Measurements from ENCODE around the gene SNRPB.

The SNRPB gene

DNA sequence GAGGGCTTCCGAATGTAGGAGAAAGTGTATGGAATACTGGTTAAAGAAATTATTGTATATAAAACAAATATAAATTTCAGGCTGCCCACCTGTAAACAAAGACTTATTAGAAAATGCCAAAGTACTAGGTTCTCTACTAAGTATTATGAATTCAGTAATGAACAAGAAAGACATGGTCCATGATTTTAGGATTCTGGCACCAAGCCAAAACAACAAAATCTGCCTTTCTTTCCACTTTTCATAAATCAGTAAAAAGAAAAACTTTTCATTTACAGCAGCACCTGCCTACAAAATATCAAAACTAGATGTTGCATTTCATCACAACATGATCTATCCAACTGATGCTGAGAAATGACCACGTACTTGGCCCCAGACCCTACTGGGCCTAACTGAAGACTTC is 14.5 kb upstream of the SNRPB start:
- DNase-seq (ENCODE audit: extremely low read depth, low read depth): no peak

DNA sequence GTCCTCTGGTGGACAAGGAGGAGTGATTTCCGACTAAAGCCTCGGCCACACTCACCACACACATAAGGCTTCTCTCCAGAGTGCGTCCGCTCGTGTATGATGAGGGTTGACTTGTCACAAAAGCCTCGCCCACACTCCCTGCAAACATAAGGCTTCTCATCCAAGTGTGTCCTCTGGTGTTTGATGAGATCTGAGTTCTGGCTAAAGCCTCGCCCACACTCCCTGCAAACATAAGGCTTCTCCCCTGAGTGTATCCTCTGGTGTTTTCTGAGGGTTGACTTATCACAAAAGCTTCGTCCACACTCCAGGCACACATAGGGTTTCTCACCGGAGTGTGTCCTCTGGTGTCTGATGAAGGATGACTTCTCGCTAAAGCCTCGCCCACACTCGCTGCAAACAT is 12.9 kb upstream of the SNRPB start:
- DNase-seq (ENCODE audit: extremely low read depth, low read depth): no peak
- TF ChIP-seq, protein P1, sequence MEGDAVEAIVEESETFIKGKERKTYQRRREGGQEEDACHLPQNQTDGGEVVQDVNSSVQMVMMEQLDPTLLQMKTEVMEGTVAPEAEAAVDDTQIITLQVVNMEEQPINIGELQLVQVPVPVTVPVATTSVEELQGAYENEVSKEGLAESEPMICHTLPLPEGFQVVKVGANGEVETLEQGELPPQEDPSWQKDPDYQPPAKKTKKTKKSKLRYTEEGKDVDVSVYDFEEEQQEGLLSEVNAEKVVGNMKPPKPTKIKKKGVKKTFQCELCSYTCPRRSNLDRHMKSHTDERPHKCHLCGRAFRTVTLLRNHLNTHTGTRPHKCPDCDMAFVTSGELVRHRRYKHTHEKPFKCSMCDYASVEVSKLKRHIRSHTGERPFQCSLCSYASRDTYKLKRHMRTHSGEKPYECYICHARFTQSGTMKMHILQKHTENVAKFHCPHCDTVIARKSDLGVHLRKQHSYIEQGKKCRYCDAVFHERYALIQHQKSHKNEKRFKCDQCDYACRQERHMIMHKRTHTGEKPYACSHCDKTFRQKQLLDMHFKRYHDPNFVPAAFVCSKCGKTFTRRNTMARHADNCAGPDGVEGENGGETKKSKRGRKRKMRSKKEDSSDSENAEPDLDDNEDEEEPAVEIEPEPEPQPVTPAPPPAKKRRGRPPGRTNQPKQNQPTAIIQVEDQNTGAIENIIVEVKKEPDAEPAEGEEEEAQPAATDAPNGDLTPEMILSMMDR (IDR thresholded peaks at IDR 0.05; ENCODE audit: low read depth, low read length): no peak

More for the DNA sequence above, 14.5 kb upstream of the SNRPB start:
- TF ChIP-seq, protein P1 (IDR thresholded peaks at IDR 0.05; ENCODE audit: low read depth, low read length): no peak

DNA sequence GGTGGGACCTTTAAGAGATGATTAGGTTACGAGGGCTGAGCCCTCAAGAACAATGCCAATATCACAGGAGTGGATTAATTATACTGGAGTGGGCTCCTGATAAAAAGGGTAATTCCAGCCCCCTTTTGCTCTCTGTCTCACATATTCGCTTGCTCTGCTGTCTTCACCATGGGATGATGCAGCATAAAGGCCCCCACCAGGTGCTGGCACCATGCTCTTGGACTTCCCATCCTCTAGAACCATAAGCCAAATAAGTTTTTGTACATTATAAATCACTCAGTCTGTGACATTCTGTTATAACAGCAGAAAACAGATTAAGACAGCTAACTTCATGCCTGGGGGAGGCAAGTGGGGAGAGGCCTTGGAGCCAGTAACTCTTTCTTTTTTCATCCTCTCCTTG is 9.8 kb upstream of the SNRPB start:
- TF ChIP-seq, protein P1 (IDR thresholded peaks at IDR 0.05; ENCODE audit: low read depth, low read length): no peak

DNA sequence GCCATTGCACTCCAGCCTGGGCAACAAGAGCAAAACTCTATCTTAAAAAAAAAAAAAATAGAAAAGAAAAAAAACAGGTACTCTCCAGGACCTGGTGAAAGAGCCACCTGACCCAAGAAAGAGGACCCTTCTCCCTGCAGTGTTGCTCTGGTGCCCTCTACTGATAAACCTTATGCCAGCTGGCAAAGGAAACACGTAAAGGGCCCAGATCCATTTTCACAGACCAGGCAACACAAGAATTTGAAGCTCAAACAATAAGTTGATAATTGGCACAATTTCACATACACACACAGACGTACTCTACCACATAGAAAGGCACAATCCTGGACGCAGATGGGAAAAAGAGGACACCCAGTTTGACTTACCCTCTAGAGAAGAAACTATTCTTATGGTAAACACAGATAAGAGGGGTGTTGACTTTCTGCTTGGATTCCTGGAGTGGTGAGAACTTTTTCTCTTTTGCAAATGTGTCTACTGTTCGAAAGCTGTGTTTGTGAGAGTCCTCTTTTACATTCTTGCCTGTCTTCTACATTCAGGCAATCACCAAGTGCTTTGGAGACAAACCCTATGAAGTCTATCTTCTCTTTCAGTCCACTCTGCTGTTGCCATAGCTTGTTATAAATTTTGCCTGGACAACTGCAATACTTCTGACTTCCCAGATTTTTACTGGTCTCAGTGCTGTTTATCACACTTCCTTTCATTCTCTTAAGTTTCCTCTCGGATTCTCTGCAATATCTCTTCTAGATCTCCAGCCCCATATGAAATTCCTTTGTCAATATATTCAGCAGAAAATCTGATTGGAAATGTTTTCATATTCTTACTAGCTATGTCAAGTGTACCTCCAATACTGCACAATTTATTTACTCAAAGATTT is 6.4 kb upstream of the SNRPB start:
- no peak for DNase-seq (ENCODE audit: extremely low read depth, low read depth)
- TF ChIP-seq, protein P1 (IDR thresholded peaks at IDR 0.05; ENCODE audit: low read depth, low read length): no peak

More for the DNA sequence above, 9.8 kb upstream of the SNRPB start:
- no peak for DNase-seq (ENCODE audit: extremely low read depth, low read depth)

DNA sequence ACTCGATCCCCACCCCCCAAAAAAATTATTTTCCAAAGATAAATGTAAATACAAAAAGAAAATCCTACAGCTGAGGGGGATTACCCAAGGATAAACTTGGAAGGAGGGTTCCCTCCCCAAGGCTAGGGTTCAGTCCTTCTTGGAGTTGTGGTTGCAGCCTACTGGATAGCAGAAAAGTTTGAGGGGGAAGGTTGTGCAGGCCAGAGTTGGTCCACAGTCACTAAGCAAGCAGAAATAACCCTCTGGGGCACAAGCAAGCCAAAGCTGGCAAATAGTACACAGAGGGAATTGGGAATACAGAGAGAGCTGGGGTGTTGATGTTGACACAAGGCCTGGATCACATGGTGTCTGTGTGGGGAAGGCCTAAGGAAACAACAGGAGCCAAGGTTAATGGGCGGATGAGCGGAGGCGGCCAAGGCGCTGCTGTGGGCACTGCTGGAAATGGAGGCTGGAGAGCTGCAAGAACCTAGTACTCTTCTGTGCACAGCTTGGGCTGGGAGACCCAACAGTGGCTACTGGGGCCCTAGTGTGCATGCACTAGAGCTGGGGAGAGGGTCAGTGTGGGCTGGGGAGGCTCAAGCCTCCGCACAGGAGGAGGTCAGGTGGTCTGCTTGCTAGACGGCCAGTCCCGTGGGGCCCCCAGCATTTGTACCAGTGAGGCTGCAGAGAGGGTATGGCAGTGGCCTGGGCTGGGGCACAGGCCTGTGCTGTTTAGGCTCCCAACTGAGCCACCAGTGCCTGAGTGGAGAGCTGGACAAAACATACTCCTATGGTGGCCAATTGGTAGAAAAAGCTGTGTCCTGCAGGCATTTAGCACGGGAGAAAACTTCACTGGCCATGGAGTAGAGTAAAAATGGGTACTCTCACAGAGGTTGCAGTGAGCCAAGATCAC is 5.5 kb upstream of the SNRPB start:
- DNase-seq (ENCODE audit: extremely low read depth, low read depth): no peak
- TF ChIP-seq, protein P1 (IDR thresholded peaks at IDR 0.05; ENCODE audit: low read depth, low read length): no peak

DNA sequence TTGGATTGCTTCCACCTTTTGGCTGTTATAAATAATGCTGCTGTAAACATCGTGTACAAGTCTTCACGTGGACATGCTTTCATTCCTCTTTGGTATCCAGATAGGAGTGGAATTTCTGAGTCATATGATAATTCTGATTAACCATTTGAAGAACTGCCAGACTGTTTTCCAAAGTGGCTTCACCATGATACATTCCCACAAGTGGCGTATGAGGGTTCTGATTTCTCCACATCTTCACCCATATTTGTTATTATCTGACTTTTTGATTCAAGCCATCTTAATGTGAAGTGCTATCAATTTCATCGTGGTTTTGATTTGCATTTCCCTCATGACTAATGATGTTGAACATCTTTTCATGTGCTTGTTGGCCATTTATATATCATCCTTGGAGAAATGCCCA is 2.9 kb upstream of the SNRPB start:
- TF ChIP-seq, protein P1 (IDR thresholded peaks at IDR 0.05; ENCODE audit: low read depth, low read length): no peak

DNA sequence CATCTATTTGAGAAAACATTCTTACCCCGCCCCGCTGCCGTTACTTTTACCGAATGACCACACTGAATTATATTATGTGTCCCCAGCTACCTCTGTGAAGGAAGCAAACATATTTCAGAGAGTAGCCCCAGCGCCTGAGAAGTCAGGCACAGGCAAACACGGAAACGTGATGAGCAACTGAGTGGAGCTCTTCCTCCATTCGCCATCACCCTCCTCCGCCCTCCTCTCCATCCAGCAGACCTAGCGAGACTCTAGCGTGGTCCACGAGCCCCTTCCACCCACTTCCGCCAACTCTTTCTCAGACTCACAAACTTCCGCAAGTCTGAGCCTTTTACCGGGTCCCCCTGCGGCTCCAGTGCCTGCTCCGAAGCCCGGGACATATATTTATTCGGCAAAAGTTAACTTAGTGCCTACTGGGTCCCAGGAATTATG is 582 bp downstream of the SNRPB start:
- TF ChIP-seq, protein P1 (IDR thresholded peaks at IDR 0.05; ENCODE audit: low read depth, low read length): no peak
- no peak for DNase-seq (ENCODE audit: extremely low read depth, low read depth)

More for the DNA sequence above, 2.9 kb upstream of the SNRPB start:
- peak; percentile 52 for DNase-seq (ENCODE audit: extremely low read depth, low read depth)

All from AG09319 (cell line).